Loucy (cell line): Measurements from ENCODE around the gene BMP6.

Experiments
- H2AFZ ChIP-seq: fragments of 200-600 bp; sonication (generic); 2 replicates; pipeline ENCODE4 v1.6.0; 2016; ENCODE audit warnings: antibody characterized with exemption, mild to moderate bottlenecking, low read length, moderate library complexity
- H3F3A ChIP-seq: fragments of 200-600 bp; 2 replicates; pipeline ENCODE4 v1.6.0; 2016; ENCODE audit warnings: antibody characterized with exemption, low read depth, mild to moderate bottlenecking
- H3K27me3 ChIP-seq: fragments of 200-600 bp; sonication (generic); 2 replicates; pipeline ENCODE4 v1.6.1; 2014; ENCODE audit warnings: low read length, mild to moderate bottlenecking; ENCODE audit not compliant: insufficient read depth, poor library complexity, severe bottlenecking
- H3K36me3 ChIP-seq: fragments of 200-600 bp; sonication (generic); 2 replicates; pipeline ENCODE4 v1.6.1; 2016; ENCODE audit warnings: low read length; ENCODE audit not compliant: insufficient read depth
- H3K4me1 ChIP-seq: fragments of 200-600 bp; sonication (generic); 2 replicates; pipeline ENCODE4 v1.5.1; 2014; ENCODE audit warnings: low read length, mild to moderate bottlenecking; ENCODE audit not compliant: insufficient read depth, poor library complexity, severe bottlenecking
- H3K4me2 ChIP-seq: fragments of 200-600 bp; sonication (generic); 2 replicates; pipeline ENCODE4 v1.6.0; 2014; ENCODE audit warnings: antibody characterized with exemption, low read length, low read depth, mild to moderate bottlenecking; ENCODE audit not compliant: poor library complexity, severe bottlenecking
- H3K4me3 ChIP-seq: fragments of 200-600 bp; sonication (generic); 2 replicates; pipeline ENCODE4 v1.5.1; 2014; ENCODE audit warnings: low read length, mild to moderate bottlenecking, mixed read lengths; ENCODE audit not compliant: poor library complexity, severe bottlenecking
- H3K79me2 ChIP-seq: fragments of 200-600 bp; sonication (generic); 2 replicates; pipeline ENCODE4 v1.6.1; 2014; ENCODE audit warnings: low read length; ENCODE audit not compliant: insufficient read depth
- H3K9ac ChIP-seq: fragments of 200-600 bp; sonication (generic); 2 replicates; pipeline ENCODE4 v1.6.0; 2014; ENCODE audit warnings: mild to moderate bottlenecking, low read depth, low read length, moderate library complexity; ENCODE audit not compliant: poor library complexity, severe bottlenecking
- H3K9me2 ChIP-seq: fragments of 200-600 bp; sonication (generic); replicated peaks from 2 replicates; pipeline ENCODE4 v1.6.1; 2016; ENCODE audit warnings: low read depth, low read length, mixed read lengths
- H3K9me3 ChIP-seq: fragments of 200-600 bp; sonication (generic); 2 replicates; pipeline ENCODE4 v1.6.1; 2014; ENCODE audit warnings: mild to moderate bottlenecking, antibody characterized with exemption, low read length, low read depth; ENCODE audit not compliant: insufficient read depth
- H4K20me1 ChIP-seq: fragments of 200-600 bp; sonication (generic); 2 replicates; pipeline ENCODE4 v1.6.0; 2014; ENCODE audit warnings: antibody characterized with exemption, low read length, mild to moderate bottlenecking; ENCODE audit not compliant: insufficient read depth, poor library complexity, severe bottlenecking
- EZH2phosphoT487 ChIP-seq: fragments of 200-600 bp; IDR thresholded peaks from 2 replicates; pipeline ENCODE4 v1.6.1; 2018; ENCODE audit warnings: antibody characterized with exemption, mild to moderate bottlenecking, moderate library complexity, borderline replicate concordance
- TF ChIP-seq, protein P1 (sequence below): fragments of 200-600 bp; sonication (generic); conservative IDR thresholded peaks from 2 replicates; pipeline ENCODE4 v1.5.1; 2014; ENCODE audit warnings: mild to moderate bottlenecking, antibody characterized with exemption, low read length

BMP6 gene

GRCh38 chr6:7921046-7921445, 195.1 kb downstream of the BMP6 start:
- H4K20me1 ChIP-seq: no peaks in the 10 kb centered on the region
- no peaks in the 10 kb centered on the region for H3K4me1 ChIP-seq
- TF ChIP-seq, protein P1, sequence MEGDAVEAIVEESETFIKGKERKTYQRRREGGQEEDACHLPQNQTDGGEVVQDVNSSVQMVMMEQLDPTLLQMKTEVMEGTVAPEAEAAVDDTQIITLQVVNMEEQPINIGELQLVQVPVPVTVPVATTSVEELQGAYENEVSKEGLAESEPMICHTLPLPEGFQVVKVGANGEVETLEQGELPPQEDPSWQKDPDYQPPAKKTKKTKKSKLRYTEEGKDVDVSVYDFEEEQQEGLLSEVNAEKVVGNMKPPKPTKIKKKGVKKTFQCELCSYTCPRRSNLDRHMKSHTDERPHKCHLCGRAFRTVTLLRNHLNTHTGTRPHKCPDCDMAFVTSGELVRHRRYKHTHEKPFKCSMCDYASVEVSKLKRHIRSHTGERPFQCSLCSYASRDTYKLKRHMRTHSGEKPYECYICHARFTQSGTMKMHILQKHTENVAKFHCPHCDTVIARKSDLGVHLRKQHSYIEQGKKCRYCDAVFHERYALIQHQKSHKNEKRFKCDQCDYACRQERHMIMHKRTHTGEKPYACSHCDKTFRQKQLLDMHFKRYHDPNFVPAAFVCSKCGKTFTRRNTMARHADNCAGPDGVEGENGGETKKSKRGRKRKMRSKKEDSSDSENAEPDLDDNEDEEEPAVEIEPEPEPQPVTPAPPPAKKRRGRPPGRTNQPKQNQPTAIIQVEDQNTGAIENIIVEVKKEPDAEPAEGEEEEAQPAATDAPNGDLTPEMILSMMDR: no peak
- TF ChIP-seq EZH2phosphoT487: no peak
- H3K9me2 ChIP-seq: no peaks in the 10 kb centered on the region
- H2AFZ ChIP-seq: no peak overlapping the region
- H3K4me3 ChIP-seq: no peak overlapping the region
- no peaks in the 10 kb centered on the region for H3K36me3 ChIP-seq
- no peak overlapping the region for H3K9ac ChIP-seq
- no peaks in the 10 kb centered on the region for H3K9me3 ChIP-seq
- no peaks in the 10 kb centered on the region for H3K79me2 ChIP-seq
- H3F3A ChIP-seq: no peaks in the 10 kb centered on the region
- H3K4me2 ChIP-seq: no peak overlapping the region
- H3K27me3 ChIP-seq: no peaks in the 10 kb centered on the region

DNA sequence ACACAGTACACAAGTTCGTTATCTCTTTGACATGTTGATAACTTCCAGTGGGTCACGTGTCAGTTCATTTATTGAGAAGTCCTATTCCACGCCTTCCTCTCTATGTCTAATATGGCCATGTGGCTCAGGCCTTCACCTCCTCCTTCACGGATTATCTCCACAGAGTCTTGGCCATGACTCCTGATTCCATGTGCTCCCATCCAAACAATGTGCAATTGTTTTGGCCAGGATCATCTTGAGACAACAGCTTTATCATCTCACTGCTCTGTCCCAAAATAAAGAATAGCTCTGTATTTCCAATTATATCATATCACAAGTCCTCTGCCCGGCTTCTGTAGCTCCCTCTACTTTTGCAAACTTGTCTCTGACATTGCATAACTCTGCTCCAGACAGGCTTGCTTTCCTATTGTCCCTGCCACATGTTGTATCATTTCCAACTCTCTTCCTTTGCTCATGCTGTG, 195.8 kb downstream of the BMP6 start:
- no peaks in the 10 kb centered on the region for H3K36me3 ChIP-seq
- H4K20me1 ChIP-seq: no peaks in the 10 kb centered on the region
- H3K9me3 ChIP-seq: no peaks in the 10 kb centered on the region
- no peak overlapping the region for H3K9ac ChIP-seq
- no peak overlapping the region for H3K4me2 ChIP-seq
- no peaks in the 10 kb centered on the region for H3F3A ChIP-seq
- H3K4me3 ChIP-seq: no peak overlapping the region
- TF ChIP-seq, protein P1: no peak
- no peak for TF ChIP-seq EZH2phosphoT487
- no peaks in the 10 kb centered on the region for H3K9me2 ChIP-seq
- no peaks in the 10 kb centered on the region for H3K79me2 ChIP-seq
- H2AFZ ChIP-seq: no peak overlapping the region
- H3K27me3 ChIP-seq: no peaks in the 10 kb centered on the region
- H3K4me1 ChIP-seq: no peaks in the 10 kb centered on the region

GRCh38 chr6:7922596-7922995, 196.7 kb downstream of the BMP6 start:
- Histone ChIP-seq H3K9me2 (no peaks in the 10 kb centered on the region), H3K9ac (no peak overlapping the region)
- TF ChIP-seq, protein P1: no peak
- no peak for TF ChIP-seq EZH2phosphoT487

More at GRCh38 chr6:7922596-7922995, 196.7 kb downstream of the BMP6 start:
- Histone ChIP-seq H3K4me3 (no peak overlapping the region), H3K4me2 (no peak overlapping the region), H3K79me2 (no peaks in the 10 kb centered on the region), H3K36me3 (no peaks in the 10 kb centered on the region), H2AFZ (no peak overlapping the region), H3F3A (no peaks in the 10 kb centered on the region), H3K27me3 (no peaks in the 10 kb centered on the region), H3K4me1 (no peaks in the 10 kb centered on the region), H3K9me3 (no peaks in the 10 kb centered on the region), H4K20me1 (no peaks in the 10 kb centered on the region)
